GM12864 (cell line): ENCODE results near the gene SRPK3.

Source experiments
- DNase-seq: peaks from one replicate; pipeline ENCODE4 v3.0.0-alpha.2; 2011; ENCODE audit warnings: low read depth
- H3K4me3 ChIP-seq: 2 replicates; pipeline ENCODE4 v1.5.1; 2011; ENCODE audit warnings: mild to moderate bottlenecking, low read depth, low read length, control low read depth
- CTCF ChIP-seq: IDR thresholded peaks from 2 replicates; pipeline ENCODE4 v1.5.1; 2011; ENCODE audit warnings: low read depth, mild to moderate bottlenecking, moderate library complexity, low read length, control low read depth, inconsistent platforms; ENCODE audit errors: missing control alignments

Gene SRPK3

DNA sequence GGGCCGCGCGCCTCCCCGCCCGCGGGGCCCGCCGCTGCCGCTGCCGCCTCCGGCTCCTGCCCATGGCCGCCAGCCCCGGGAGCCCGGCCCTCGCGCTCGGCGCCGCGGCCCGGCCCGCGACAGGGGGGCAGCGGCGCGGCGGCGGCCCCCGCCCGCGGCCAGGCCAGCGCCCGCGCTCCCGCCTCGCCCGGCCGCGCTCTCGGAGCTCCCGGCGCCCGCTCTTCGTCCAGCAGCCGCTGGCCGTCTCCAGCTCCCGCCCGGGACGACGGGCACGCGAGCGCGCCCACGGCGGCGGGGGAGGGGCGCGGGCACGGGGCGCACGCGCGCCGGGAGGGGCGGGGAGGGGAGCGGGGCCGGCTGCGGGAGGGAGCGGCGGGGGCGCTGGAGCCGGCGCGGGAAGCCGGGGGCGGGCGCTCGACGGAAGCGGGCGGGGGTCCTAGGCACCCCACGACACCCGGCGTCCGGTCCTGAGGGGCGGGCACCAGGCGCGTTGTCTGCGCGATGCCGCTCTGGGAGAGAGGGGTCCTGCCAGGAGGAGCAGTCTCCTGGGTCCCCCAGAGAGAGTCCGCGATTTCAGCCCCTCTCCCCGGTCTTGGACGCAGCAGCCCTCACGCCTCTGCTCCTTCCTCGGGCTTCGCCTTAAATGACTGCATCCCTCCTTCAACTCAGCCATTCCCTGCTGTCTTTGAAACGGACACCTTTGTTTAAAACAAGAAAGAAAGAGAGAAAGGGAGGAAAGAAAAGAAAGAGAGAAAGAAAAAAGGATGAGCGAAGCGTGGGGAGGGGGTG is 50.0 kb downstream of the SRPK3 start:
- no peak for TF ChIP-seq CTCF
- no peak overlapping the region for H3K4me3 ChIP-seq
- no peak for DNase-seq

- DNase-seq, result no peak
These were observed 50.7 kb downstream of the SRPK3 start for GRCh38 chrX:153831429-153832150.

DNA sequence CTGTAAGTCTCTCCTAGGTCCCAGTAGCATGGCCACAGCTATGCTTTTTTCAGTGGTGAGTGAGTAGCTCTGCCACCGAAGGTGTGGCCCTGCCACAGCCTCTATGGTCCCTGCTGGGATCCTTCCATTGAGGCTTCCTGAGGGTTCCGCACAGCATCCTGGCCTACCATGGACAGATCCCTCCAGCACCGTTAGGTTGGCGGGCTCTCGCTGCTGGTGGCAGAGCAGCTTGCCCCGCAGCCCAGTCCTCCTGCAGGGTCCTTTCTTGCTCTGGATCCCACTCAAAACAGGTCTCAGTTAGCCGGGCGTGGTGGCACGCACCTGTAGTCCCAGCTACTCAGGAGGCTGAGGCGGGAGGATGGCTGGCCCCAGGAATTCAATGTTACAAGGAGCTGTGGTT is 51.9 kb downstream of the SRPK3 start:
- H3K4me3 ChIP-seq, result no peak overlapping the region
- TF ChIP-seq CTCF, result no peak
- DNase-seq, result no peak

More at GRCh38 chrX:153831429-153832150, 50.7 kb downstream of the SRPK3 start:
- no peak for TF ChIP-seq CTCF
- no peak overlapping the region for H3K4me3 ChIP-seq
